Chondrocyte (in vitro differentiated cells): Measurements from ENCODE around the gene SLC41A3. TPM values are rescaled to one million over a fixed set of nuclear protein-coding genes. Genes with fewer than 3 reads are reported as not detected.

ENCODE experiments used
- DNase-seq: peaks from one replicate; pipeline ENCODE4 v3.0.0; 2021; ENCODE audit warnings: mixed read lengths, low spot score
- H3K27ac Mint-ChIP-seq: one replicate; pipeline ENCODE4 v1.8.0; 2021; ENCODE audit warnings: mild to moderate bottlenecking, moderate library complexity, mixed read lengths; ENCODE audit not compliant: unreplicated experiment
- H3K27me3 Mint-ChIP-seq: 2 replicates; pipeline ENCODE4 v1.8.0; 2021; ENCODE audit warnings: low read depth, mixed read lengths
- H3K36me3 Mint-ChIP-seq: 2 replicates; pipeline ENCODE4 v1.8.0; 2021; ENCODE audit warnings: low read depth, mixed read lengths
- H3K4me1 Mint-ChIP-seq: 2 replicates; pipeline ENCODE4 v1.8.0; 2021; ENCODE audit warnings: low read depth, mild to moderate bottlenecking, mixed read lengths
- H3K4me3 Mint-ChIP-seq: one replicate; pipeline ENCODE4 v1.8.0; 2021; ENCODE audit warnings: mild to moderate bottlenecking, moderate library complexity, mixed read lengths; ENCODE audit not compliant: unreplicated experiment
- H3K9me3 Mint-ChIP-seq: 2 replicates; pipeline ENCODE4 v1.8.0; 2021; ENCODE audit warnings: low read depth, mixed read lengths
- CTCF ChIP-seq: fragments of 200-600 bp; sonication (generic); IDR thresholded peaks from 2 replicates; pipeline ENCODE4 v1.5.0; 2021; ENCODE audit warnings: antibody characterized with exemption, mild to moderate bottlenecking, moderate library complexity
- total RNA-seq: library from RNA; stranded (reverse); gene quantifications from 3 replicates; pipeline ENCODE4 v1.2.1, GENCODE V29; 2021

Gene SLC41A3
- total RNA-seq, 1 donor from 2014 or later = 43.2 TPM

- DNase-seq = no peak
- Mint-ChIP-seq H3K4me1 (no peaks in the 10 kb centered on the region), H3K4me3 (no peak overlapping the region), H3K9me3 (no peaks in the 10 kb centered on the region), H3K27me3 (no peaks in the 10 kb centered on the region), H3K27ac (no peak overlapping the region), H3K36me3 (no peaks in the 10 kb centered on the region)
- no peak for TF ChIP-seq CTCF
Observed at GRCh38 chr3:126111566-126112475, 27.9 kb upstream of the SLC41A3 start.

GRCh38 chr3:126111126-126111551 lies 27.2 kb upstream of the SLC41A3 start:
- Mint-ChIP-seq H3K4me3 (no peak overlapping the region), H3K27ac (no peak overlapping the region), H3K27me3 (no peaks in the 10 kb centered on the region), H3K4me1 (no peaks in the 10 kb centered on the region), H3K9me3 (no peaks in the 10 kb centered on the region), H3K36me3 (no peaks in the 10 kb centered on the region)
- TF ChIP-seq CTCF = no peak
- no peak for DNase-seq

GRCh38 chr3:126110431-126111125 lies 26.7 kb upstream of the SLC41A3 start:
- no peak for TF ChIP-seq CTCF
- no peaks in the 10 kb centered on the region for H3K9me3 Mint-ChIP-seq
- H3K27ac Mint-ChIP-seq = no peak overlapping the region
- no peaks in the 10 kb centered on the region for H3K27me3 Mint-ChIP-seq
- DNase-seq = no peak
- no peaks in the 10 kb centered on the region for H3K36me3 Mint-ChIP-seq
- H3K4me1 Mint-ChIP-seq = no peaks in the 10 kb centered on the region
- H3K4me3 Mint-ChIP-seq = no peak overlapping the region

- TF ChIP-seq CTCF = no peak
- Mint-ChIP-seq H3K27ac (no peak overlapping the region), H3K27me3 (no peaks in the 10 kb centered on the region), H3K9me3 (no peaks in the 10 kb centered on the region), H3K36me3 (no peaks in the 10 kb centered on the region), H3K4me3 (no peak overlapping the region), H3K4me1 (no peaks in the 10 kb centered on the region)
- DNase-seq = no peak
Observed at GRCh38 chr3:126109880-126110235, 25.9 kb upstream of the SLC41A3 start.

GRCh38 chr3:126109146-126109879 lies 25.4 kb upstream of the SLC41A3 start:
- Mint-ChIP-seq H3K27ac (no peak overlapping the region), H3K4me3 (no peak overlapping the region), H3K27me3 (no peaks in the 10 kb centered on the region), H3K36me3 (no peaks in the 10 kb centered on the region), H3K9me3 (no peaks in the 10 kb centered on the region), H3K4me1 (no peaks in the 10 kb centered on the region)
- TF ChIP-seq CTCF = no peak
- DNase-seq = no peak
